ENCODE results near the gene PHF21B. TPM values are rescaled to one million over a fixed set of nuclear protein-coding genes. Genes with fewer than 3 reads are reported as not detected.

PHF21B gene
- polyA plus RNA-seq, 1 donor (not counting 4 experiments of a cell fraction or from before 2014, with no cell fraction given): not detected

DNA sequence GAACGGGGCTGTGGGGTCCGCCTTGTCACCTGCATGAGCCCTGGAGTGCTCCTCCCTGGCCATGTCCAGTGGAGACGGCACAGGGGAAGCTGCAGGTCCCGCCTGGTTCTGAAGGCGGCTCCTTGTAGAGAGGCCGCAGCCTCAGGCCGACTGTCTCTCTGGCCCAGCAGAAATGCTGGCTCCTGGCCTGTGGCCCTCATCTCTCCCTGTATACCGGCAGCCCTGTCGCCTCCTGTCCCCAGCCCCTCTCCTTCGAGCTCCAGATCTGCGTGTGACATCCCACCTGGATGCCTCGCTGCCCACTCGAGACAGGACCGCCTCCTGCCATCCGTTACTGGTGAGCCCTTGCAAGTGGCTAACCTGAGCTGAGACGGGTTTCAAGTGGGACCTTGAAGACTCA is 73.6 kb downstream of the PHF21B start:
- Histone ChIP-seq H3K4me1 (ENCODE audit: control insufficient read depth, extremely low read depth, insufficient read depth, low read length) (no peaks in the 10 kb centered on the region), H3K27ac (ENCODE audit: control insufficient read depth, insufficient read depth, low read length) (no peak overlapping the region), H3K9me1 (ENCODE audit: control insufficient read depth, extremely low read depth, insufficient read depth, low read length) (no peaks in the 10 kb centered on the region), H3K4me2 (ENCODE audit: control insufficient read depth, extremely low read depth, insufficient read depth, low read depth, low read length) (no peak overlapping the region), H4K20me1 (ENCODE audit: control insufficient read depth, extremely low read depth, insufficient read depth, low read length) (no peaks in the 10 kb centered on the region), H3K79me2 (ENCODE audit: control insufficient read depth, insufficient read depth, low read length) (no peaks in the 10 kb centered on the region), H3K27me3 (ENCODE audit: control insufficient read depth, extremely low read depth, insufficient read depth, low read length) (peaks cover 28% of the 10 kb centered on the region), H3K36me3 (ENCODE audit: control insufficient read depth in 2 of 2, extremely low read depth in 1 of 2, insufficient read depth in 2 of 2, low read length in 2 of 2) (no peaks in the 10 kb centered on the region), H3K4me3 (ENCODE audit: control insufficient read depth in 2 of 3, extremely low read depth in 1 of 3, insufficient read depth in 2 of 3, low read depth in 1 of 3, low read length in 3 of 3) (no peak overlapping the region), H3K9ac (ENCODE audit: control insufficient read depth, extremely low read depth, insufficient read depth, low read length) (no peak overlapping the region), H2AFZ (ENCODE audit: control insufficient read depth, low read length) (no peak overlapping the region), H3K9me3 (ENCODE audit: control insufficient read depth, low read depth, low read length) (no peaks in the 10 kb centered on the region)
- DNase-seq (ENCODE audit: low read depth, low spot score) (no peak), FAIRE-seq (no peak)
- TF ChIP-seq EZH2 (IDR thresholded peaks at IDR 0.05; ENCODE audit: low read length): no peak
- no peak for TF ChIP-seq CTCF (optimal IDR thresholded peaks at IDR 0.05 in 1 of 3, IDR thresholded peaks at IDR 0.05 in 1 of 3, conservative IDR thresholded peaks at IDR 0.05 in 1 of 3; ENCODE audit: extremely low read depth in 1 of 3, insufficient read depth in 2 of 3, low read length in 3 of 3)
- dilution Hi-C loops (cut with MboI; ENCODE audit: extremely low pct_ligation_motif_present, low sequenced_read_pairs): no loop called here

DNA sequence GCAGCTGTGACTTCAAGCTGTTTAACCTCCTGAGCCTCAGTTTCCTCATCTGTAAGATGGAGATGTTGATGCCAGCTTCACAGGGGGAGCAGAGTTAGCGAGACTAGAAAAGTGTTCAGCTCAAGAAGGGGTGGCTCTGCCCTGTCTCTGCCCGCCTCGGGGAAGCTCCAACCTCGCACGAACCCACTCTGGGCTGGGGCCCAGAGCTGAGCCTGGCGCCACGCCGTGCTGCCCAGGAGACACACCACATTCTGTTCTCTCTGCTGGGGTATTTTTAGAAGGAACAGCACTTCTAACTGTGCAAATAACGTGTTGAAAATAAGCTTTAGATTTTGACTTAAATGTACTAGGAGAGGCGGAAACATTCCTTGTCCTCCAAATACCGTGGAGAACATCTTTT is 74.1 kb downstream of the PHF21B start:
- Histone ChIP-seq H3K4me3 (ENCODE audit: control insufficient read depth in 2 of 3, extremely low read depth in 1 of 3, insufficient read depth in 2 of 3, low read depth in 1 of 3, low read length in 3 of 3) (no peak overlapping the region), H3K9me3 (ENCODE audit: control insufficient read depth, low read depth, low read length) (no peaks in the 10 kb centered on the region), H3K27ac (ENCODE audit: control insufficient read depth, insufficient read depth, low read length) (no peak overlapping the region), H3K4me1 (ENCODE audit: control insufficient read depth, extremely low read depth, insufficient read depth, low read length) (no peaks in the 10 kb centered on the region), H3K9ac (ENCODE audit: control insufficient read depth, extremely low read depth, insufficient read depth, low read length) (no peak overlapping the region), H3K9me1 (ENCODE audit: control insufficient read depth, extremely low read depth, insufficient read depth, low read length) (no peaks in the 10 kb centered on the region), H3K4me2 (ENCODE audit: control insufficient read depth, extremely low read depth, insufficient read depth, low read depth, low read length) (no peak overlapping the region), H3K36me3 (ENCODE audit: control insufficient read depth in 2 of 2, extremely low read depth in 1 of 2, insufficient read depth in 2 of 2, low read length in 2 of 2) (no peaks in the 10 kb centered on the region), H2AFZ (ENCODE audit: control insufficient read depth, low read length) (no peak overlapping the region), H3K27me3 (ENCODE audit: control insufficient read depth, extremely low read depth, insufficient read depth, low read length) (peaks cover 24% of the 10 kb centered on the region), H4K20me1 (ENCODE audit: control insufficient read depth, extremely low read depth, insufficient read depth, low read length) (no peaks in the 10 kb centered on the region), H3K79me2 (ENCODE audit: control insufficient read depth, insufficient read depth, low read length) (no peaks in the 10 kb centered on the region)
- dilution Hi-C loops (cut with MboI; ENCODE audit: extremely low pct_ligation_motif_present, low sequenced_read_pairs): no loop called here
- DNase-seq (ENCODE audit: low read depth, low spot score): no peak
- FAIRE-seq: no peak
- no peak for TF ChIP-seq EZH2 (IDR thresholded peaks at IDR 0.05; ENCODE audit: low read length)

- H3K79me2 ChIP-seq (ENCODE audit: control insufficient read depth, insufficient read depth, low read length): no peaks in the 10 kb centered on the region
- H3K9ac ChIP-seq (ENCODE audit: control insufficient read depth, extremely low read depth, insufficient read depth, low read length): no peak overlapping the region
- H4K20me1 ChIP-seq (ENCODE audit: control insufficient read depth, extremely low read depth, insufficient read depth, low read length): no peaks in the 10 kb centered on the region
- H2AFZ ChIP-seq (ENCODE audit: control insufficient read depth, low read length): no peak overlapping the region
- no peak for DNase-seq (ENCODE audit: low read depth, low spot score)
- dilution Hi-C loops (cut with MboI; ENCODE audit: extremely low pct_ligation_motif_present, low sequenced_read_pairs): no loop called here
- peaks cover 17% of the 10 kb centered on the region for H3K27me3 ChIP-seq (ENCODE audit: control insufficient read depth, extremely low read depth, insufficient read depth, low read length)
- TF ChIP-seq EZH2 (IDR thresholded peaks at IDR 0.05; ENCODE audit: low read length) (no peak), CTCF (optimal IDR thresholded peaks at IDR 0.05 in 1 of 3, IDR thresholded peaks at IDR 0.05 in 1 of 3, conservative IDR thresholded peaks at IDR 0.05 in 1 of 3; ENCODE audit: extremely low read depth in 1 of 3, insufficient read depth in 2 of 3, low read length in 3 of 3) (no peak)
- H3K4me1 ChIP-seq (ENCODE audit: control insufficient read depth, extremely low read depth, insufficient read depth, low read length): no peaks in the 10 kb centered on the region
- H3K9me3 ChIP-seq (ENCODE audit: control insufficient read depth, low read depth, low read length): no peaks in the 10 kb centered on the region
- H3K9me1 ChIP-seq (ENCODE audit: control insufficient read depth, extremely low read depth, insufficient read depth, low read length): no peaks in the 10 kb centered on the region
- no peak overlapping the region for H3K4me2 ChIP-seq (ENCODE audit: control insufficient read depth, extremely low read depth, insufficient read depth, low read depth, low read length)
- H3K4me3 ChIP-seq (ENCODE audit: control insufficient read depth in 2 of 3, extremely low read depth in 1 of 3, insufficient read depth in 2 of 3, low read depth in 1 of 3, low read length in 3 of 3): no peak overlapping the region
- no peaks in the 10 kb centered on the region for H3K36me3 ChIP-seq (ENCODE audit: control insufficient read depth in 2 of 2, extremely low read depth in 1 of 2, insufficient read depth in 2 of 2, low read length in 2 of 2)
- H3K27ac ChIP-seq (ENCODE audit: control insufficient read depth, insufficient read depth, low read length): no peak overlapping the region
- no peak for FAIRE-seq
Measured at GRCh38 chr22:44934454-44934735, 75.4 kb downstream of the PHF21B start.

All from keratinocyte (primary cell).